GM10248 (cell line): Measurements from ENCODE around the gene ZBTB43.

Source experiments
- CTCF ChIA-PET: fragments of 300-600 bp; sonication (Branson Sonifier 250); formaldehyde crosslinking; extraction: SDS; loops from one replicate; lab custom pipeline; 2021; ENCODE audit warnings: antibody characterized with exemption; lab: Yijun Ruan, JAX
- POLR2A ChIA-PET: fragments of 350-650 bp; sonication (Branson Sonifier 250); formaldehyde crosslinking; extraction: SDS; loops from one replicate; lab custom pipeline; 2020; ENCODE audit warnings: antibody characterized with exemption; lab: Yijun Ruan, JAX
- DNase-seq: peaks from one replicate; pipeline ENCODE4 v3.0.0; 2012; ENCODE audit errors: extremely low spot score
- CTCF ChIP-seq: IDR thresholded peaks from 2 replicates; pipeline ENCODE4 v1.5.1; 2012; ENCODE audit warnings: mild to moderate bottlenecking, low read depth; ENCODE audit errors: extremely low read depth, missing control alignments, control extremely low read depth

Gene ZBTB43

GRCh38 chr9:126885131-126885641 is 80.3 kb downstream of the ZBTB43 start:
- ChIA-PET POLR2A (no interaction called here), CTCF (no interaction called here)
- no peak for DNase-seq
- TF ChIP-seq CTCF: no peak

GRCh38 chr9:126886034-126886822 is 81.4 kb downstream of the ZBTB43 start:
- POLR2A ChIA-PET: no interaction called here
- no peak for TF ChIP-seq CTCF
- DNase-seq: no peak
- CTCF ChIA-PET: no interaction called here

GRCh38 chr9:126886897-126887296 is 82.1 kb downstream of the ZBTB43 start:
- ChIA-PET POLR2A (no interaction called here), CTCF (no interaction called here)
- no peak for TF ChIP-seq CTCF
- DNase-seq: no peak
